ENCODE results near the gene DAP.

DNA sequence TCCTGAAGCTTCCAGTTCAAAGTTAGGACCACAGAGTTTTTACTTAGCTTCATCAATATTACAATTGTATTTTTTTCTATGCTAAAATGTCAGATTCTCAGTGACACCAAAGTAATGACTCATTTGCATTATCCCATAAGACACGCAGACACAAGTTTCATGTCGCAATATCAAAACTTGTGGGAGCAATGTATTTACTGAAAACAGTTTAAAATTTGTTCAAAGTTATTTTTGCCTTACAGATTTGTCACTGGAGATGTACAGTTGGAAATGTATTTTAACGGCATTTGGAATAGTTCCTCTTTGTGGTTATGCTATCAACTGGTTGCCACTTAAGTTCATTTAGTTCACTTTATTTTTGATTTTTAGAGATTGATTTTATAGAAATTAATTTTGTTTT, 36.2 kb upstream of the DAP start:
- TF ChIP-seq SUZ12 (IDR thresholded peaks at IDR 0.05; ENCODE audit: extremely low read depth, insufficient read depth, insufficient read length), result no peak
- no peak for TF ChIP-seq YY1 (IDR thresholded peaks at IDR 0.05; ENCODE audit: insufficient read depth, insufficient read length)
- TF ChIP-seq ZNF274 (IDR thresholded peaks at IDR 0.05; ENCODE audit: low read depth, low read length), result no peak

Measured in NT2/D1 (cell line).